GM23338 (cell line): ENCODE results near the gene CAPZB.

ENCODE experiments used
- CTCF ChIP-seq, 2 experiments: fragments of 200-600 bp in 1 of 2; sonication (generic) in 1 of 2; conservative IDR thresholded peaks; 2 replicates each; pipeline versions ENCODE4 v1.5.1 to v1.6.1; 2016 to 2017; ENCODE audit warnings: antibody characterized with exemption in 2 of 2, low read depth in 2 of 2, mild to moderate bottlenecking in 2 of 2, moderate library complexity in 1 of 2
- ETS1 ChIP-seq: IDR thresholded peaks from 2 replicates; pipeline ENCODE4 v1.6.1; 2016; ENCODE audit warnings: antibody characterized with exemption
- POLR2AphosphoS5 ChIP-seq: IDR thresholded peaks from 2 replicates; pipeline ENCODE4 v1.6.1; 2016; ENCODE audit warnings: antibody characterized with exemption, low read depth
- ZNF114 ChIP-seq: fragments of 250-450 bp; sonication (Bioruptor Pico); IDR thresholded peaks from 2 replicates; pipeline ENCODE4 v1.5.0; 2020; ENCODE audit warnings: mild to moderate bottlenecking, moderate library complexity

- TF ChIP-seq CTCF (conservative IDR thresholded peaks at IDR 0.05; ENCODE audit: low read depth in 2 of 2) (no peak), POLR2AphosphoS5 (no peak), ZNF114 (no peak), ETS1 (no peak)
These were observed 130.8 kb downstream of the CAPZB start for GRCh38 chr1:19354531-19354981.
